ENCODE measurements around the gene TBC1D5.

TBC1D5 gene

GRCh38 chr3:17340693-17341092, 401.7 kb downstream of the TBC1D5 start:
- DNase-seq (ENCODE audit: low read depth): no peak
- no peak for TF ChIP-seq CTCF (IDR thresholded peaks at IDR 0.05; ENCODE audit: control insufficient read depth, insufficient read depth, low read depth, low read length, missing control alignments)

GRCh38 chr3:17340261-17340660, 402.2 kb downstream of the TBC1D5 start:
- TF ChIP-seq CTCF (IDR thresholded peaks at IDR 0.05; ENCODE audit: control insufficient read depth, insufficient read depth, low read depth, low read length, missing control alignments): no peak
- DNase-seq (ENCODE audit: low read depth): no peak
- no peak overlapping the region for H3K4me3 ChIP-seq (ENCODE audit: control insufficient read depth, low read depth, low read length)

More at GRCh38 chr3:17340693-17341092, 401.7 kb downstream of the TBC1D5 start:
- no peak overlapping the region for H3K4me3 ChIP-seq (ENCODE audit: control insufficient read depth, low read depth, low read length)

GRCh38 chr3:17339132-17339575, 403.3 kb downstream of the TBC1D5 start:
- no peak for DNase-seq (ENCODE audit: low read depth)
- no peak for TF ChIP-seq CTCF (IDR thresholded peaks at IDR 0.05; ENCODE audit: control insufficient read depth, insufficient read depth, low read depth, low read length, missing control alignments)

GRCh38 chr3:17336291-17336690, 406.1 kb downstream of the TBC1D5 start:
- no peak for TF ChIP-seq CTCF (IDR thresholded peaks at IDR 0.05; ENCODE audit: control insufficient read depth, insufficient read depth, low read depth, low read length, missing control alignments)
- H3K4me3 ChIP-seq (ENCODE audit: control insufficient read depth, low read depth, low read length): no peak overlapping the region
- DNase-seq (ENCODE audit: low read depth): no peak

More at GRCh38 chr3:17339132-17339575, 403.3 kb downstream of the TBC1D5 start:
- H3K4me3 ChIP-seq (ENCODE audit: control insufficient read depth, low read depth, low read length): no peak overlapping the region

GRCh38 chr3:17333893-17334292, 408.5 kb downstream of the TBC1D5 start:
- no peak for TF ChIP-seq CTCF (IDR thresholded peaks at IDR 0.05; ENCODE audit: control insufficient read depth, insufficient read depth, low read depth, low read length, missing control alignments)

GRCh38 chr3:17333446-17333845, 409.0 kb downstream of the TBC1D5 start:
- no peak overlapping the region for H3K4me3 ChIP-seq (ENCODE audit: control insufficient read depth, low read depth, low read length)
- no peak for TF ChIP-seq CTCF (IDR thresholded peaks at IDR 0.05; ENCODE audit: control insufficient read depth, insufficient read depth, low read depth, low read length, missing control alignments)
- no peak for DNase-seq (ENCODE audit: low read depth)

More at GRCh38 chr3:17333893-17334292, 408.5 kb downstream of the TBC1D5 start:
- H3K4me3 ChIP-seq (ENCODE audit: control insufficient read depth, low read depth, low read length): no peak overlapping the region
- DNase-seq (ENCODE audit: low read depth): no peak

GRCh38 chr3:17330660-17331059, 411.8 kb downstream of the TBC1D5 start:
- no peak for TF ChIP-seq CTCF (IDR thresholded peaks at IDR 0.05; ENCODE audit: control insufficient read depth, insufficient read depth, low read depth, low read length, missing control alignments)
- no peak for DNase-seq (ENCODE audit: low read depth)
- H3K4me3 ChIP-seq (ENCODE audit: control insufficient read depth, low read depth, low read length): no peak overlapping the region

Data from AG09309 (cell line).